ENCODE data around the gene ICE1. TPM values are rescaled to one million over a fixed set of nuclear protein-coding genes. Genes with fewer than 3 reads are reported as not detected.

The ICE1 gene
- total and polyA plus RNA-seq, 9 of the 15 experiments (the other 6 are each of a cell fraction or from before 2014, with no cell fraction given) = 4.9 to 47.4 (median 28.2) TPM

DNA sequence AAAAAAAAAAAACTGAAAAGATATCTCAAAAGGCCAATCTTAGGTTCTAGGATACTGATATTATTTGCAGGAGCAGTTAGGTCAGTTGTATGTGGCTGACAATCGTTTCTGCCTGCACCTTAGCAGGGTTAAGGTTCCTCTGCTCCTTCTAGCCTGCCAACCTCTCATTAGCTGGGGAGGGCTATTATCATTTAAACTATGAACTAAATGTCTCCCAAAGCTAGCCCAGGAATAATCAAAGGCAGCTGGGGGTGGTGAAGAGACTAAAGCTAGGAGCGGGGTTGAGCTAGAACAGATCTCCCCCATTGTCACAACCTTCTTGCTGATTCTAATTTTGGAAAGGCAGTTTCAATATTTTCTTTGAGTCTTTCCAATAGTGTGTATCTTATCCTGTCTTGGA is 99.9 kb downstream of the ICE1 start:
- CTCF ChIA-PET (ENCODE audit: low intra/inter-chr PET ratio) = no interaction called here
- no TSS peak for BruUV-seq (replicated peaks)
- 13% methylated on average over 2 of the region's 2 CpGs for WGBS (ENCODE audit: insufficient coverage, low coverage, missing lambda C conversion rate)

More for the DNA sequence above, 99.9 kb downstream of the ICE1 start:
- DNase-seq (ENCODE audit: extremely low read depth in 1 of 4, low spot score in 3 of 4) = no peak
- no peak overlapping the region for H3K4me2 ChIP-seq (ENCODE audit: insufficient read depth, low read length)
- H3K79me2 ChIP-seq (ENCODE audit: control insufficient read depth, insufficient read depth, low read length) = no peaks in the 10 kb centered on the region
- H2AFZ ChIP-seq (ENCODE audit: low read depth, low read length) = peak overlapping the region; percentile 35; the same call in 1 of the 2 replicates
- H3K27me3 ChIP-seq (ENCODE audit: control insufficient read depth in 2 of 2, insufficient read depth in 2 of 2, low read length in 2 of 2) = no peaks in the 10 kb centered on the region; a peak in 1 of 5 replicates
- ATAC-seq = no peak
- in situ Hi-C loops (cut with MboI) (no loop called here), intact Hi-C loops (cut with micrococcal nuclease) (no loop called here)
- no peak overlapping the region for H3K27ac ChIP-seq (ENCODE audit: extremely low read depth, low read depth, low read length)
- no peak overlapping the region for H3K9ac ChIP-seq (ENCODE audit: insufficient read depth in 1 of 2, low read depth in 2 of 2, low read length in 2 of 2)
- H3K4me3 ChIP-seq = no peak overlapping the region
- H3K9me3 ChIP-seq (replicated peaks; ENCODE audit: control insufficient read depth, insufficient read depth, low read depth, low read length) = no peaks in the 10 kb centered on the region
- POLR2A ChIA-PET = no interaction called here
- FAIRE-seq = no peak
- TF ChIP-seq NCOA4 (IDR thresholded peaks at IDR 0.05; ENCODE audit: partially characterized antibody) (no peak), NR2C2 (CRISPR knock-in tag; IDR thresholded peaks at IDR 0.05) (no peak), NR2C2 (tag; IDR thresholded peaks at IDR 0.05) (no peak), BACH1 (tag; IDR thresholded peaks at IDR 0.05) (no peak), STAT5B (CRISPR knock-in tag; IDR thresholded peaks at IDR 0.05) (no peak)
- TF ChIP-seq, protein P1, sequence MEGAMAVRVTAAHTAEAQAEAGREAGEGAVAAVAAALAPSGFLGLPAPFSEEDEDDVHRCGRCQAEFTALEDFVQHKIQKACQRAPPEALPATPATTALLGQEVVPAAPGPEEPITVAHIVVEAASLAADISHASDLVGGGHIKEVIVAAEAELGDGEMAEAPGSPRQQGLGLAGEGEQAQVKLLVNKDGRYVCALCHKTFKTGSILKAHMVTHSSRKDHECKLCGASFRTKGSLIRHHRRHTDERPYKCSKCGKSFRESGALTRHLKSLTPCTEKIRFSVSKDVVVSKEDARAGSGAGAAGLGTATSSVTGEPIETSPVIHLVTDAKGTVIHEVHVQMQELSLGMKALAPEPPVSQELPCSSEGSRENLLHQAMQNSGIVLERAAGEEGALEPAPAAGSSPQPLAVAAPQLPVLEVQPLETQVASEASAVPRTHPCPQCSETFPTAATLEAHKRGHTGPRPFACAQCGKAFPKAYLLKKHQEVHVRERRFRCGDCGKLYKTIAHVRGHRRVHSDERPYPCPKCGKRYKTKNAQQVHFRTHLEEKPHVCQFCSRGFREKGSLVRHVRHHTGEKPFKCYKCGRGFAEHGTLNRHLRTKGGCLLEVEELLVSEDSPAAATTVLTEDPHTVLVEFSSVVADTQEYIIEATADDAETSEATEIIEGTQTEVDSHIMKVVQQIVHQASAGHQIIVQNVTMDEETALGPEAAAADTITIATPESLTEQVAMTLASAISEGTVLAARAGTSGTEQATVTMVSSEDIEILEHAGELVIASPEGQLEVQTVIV (CRISPR knock-in tag; IDR thresholded peaks at IDR 0.05; ENCODE audit: borderline replicate concordance) = no peak
- no peaks in the 10 kb centered on the region for H3K9me1 ChIP-seq (ENCODE audit: control insufficient read depth, insufficient read depth, low read length)
- H4K20me1 ChIP-seq (replicated peaks; ENCODE audit: control insufficient read depth, insufficient read depth, low read length) = no peaks in the 10 kb centered on the region
- H3K36me3 ChIP-seq (ENCODE audit: control insufficient read depth, insufficient read depth, low read length) = no peaks in the 10 kb centered on the region
- H3K4me1 ChIP-seq (replicated peaks in 1 of 2; ENCODE audit: control insufficient read depth in 2 of 2, insufficient read depth in 2 of 2, low read length in 2 of 2) = no peaks in the 10 kb centered on the region

Data from K562 (cell line).